Neural cell (in vitro differentiated cells): ENCODE data around the gene NLRP14. TPM values are rescaled to one million over a fixed set of nuclear protein-coding genes. Genes with fewer than 3 reads are reported as not detected.

ENCODE experiments used
- H2AFZ ChIP-seq: fragments of 200-600, 300-800 bp; sonication (generic), shearing (Covaris generic); 2 replicates; pipeline ENCODE4 v1.6.0; 2014; ENCODE audit warnings: low read depth, mild to moderate bottlenecking, antibody characterized with exemption, low read length, moderate library complexity
- H3F3A ChIP-seq: fragments of 200-600 bp; shearing (Covaris generic); 2 replicates; pipeline ENCODE4 v1.6.1; 2016; ENCODE audit warnings: mild to moderate bottlenecking, moderate library complexity, mixed read lengths, antibody characterized with exemption, low read length; ENCODE audit not compliant: insufficient read depth, poor library complexity, severe bottlenecking
- H3K27ac ChIP-seq: fragments of 200-600, 300-800 bp; sonication (generic), shearing (Covaris generic); 2 replicates; pipeline ENCODE4 v1.5.1; 2014; ENCODE audit warnings: mild to moderate bottlenecking, low read length, moderate library complexity
- H3K27me3 ChIP-seq: fragments of 300-800, 200-600 bp; sonication (generic), shearing (Covaris generic); 2 replicates; pipeline ENCODE4 v1.6.0; 2014; ENCODE audit warnings: mild to moderate bottlenecking, low read depth, low read length, moderate library complexity; ENCODE audit not compliant: insufficient read depth
- H3K36me3 ChIP-seq: fragments of 300-800, 200-600 bp; sonication (generic), shearing (Covaris generic); 2 replicates; pipeline ENCODE4 v1.5.1; 2014; ENCODE audit warnings: mild to moderate bottlenecking, antibody characterized with exemption, low read length, moderate library complexity; ENCODE audit not compliant: insufficient read depth
- H3K4me2 ChIP-seq: fragments of 300-800, 200-600 bp; sonication (generic), shearing (Covaris generic); 2 replicates; pipeline ENCODE4 v1.6.0; 2014; ENCODE audit warnings: mild to moderate bottlenecking, low read length
- H3K4me3 ChIP-seq: fragments of 300-800, 200-600 bp; sonication (generic), shearing (Covaris generic); 2 replicates; pipeline ENCODE4 v1.5.1; 2014; ENCODE audit warnings: mild to moderate bottlenecking, low read length, moderate library complexity
- H3K79me2 ChIP-seq: fragments of 200-600 bp; shearing (Covaris generic); replicated peaks from 2 replicates; pipeline ENCODE4 v1.6.0; 2014; ENCODE audit warnings: mild to moderate bottlenecking, low read length, moderate library complexity; ENCODE audit not compliant: insufficient read depth
- H3K9ac ChIP-seq: fragments of 300-800, 200-600 bp; sonication (generic), shearing (Covaris generic); 2 replicates; pipeline ENCODE4 v1.6.1; 2016; ENCODE audit warnings: mild to moderate bottlenecking, low read length, mixed read lengths
- H3K9me2 ChIP-seq: fragments of 200-600 bp; shearing (Covaris generic); 2 replicates; pipeline ENCODE4 v1.6.1; 2016; ENCODE audit warnings: mild to moderate bottlenecking, low read length, mixed read lengths; ENCODE audit not compliant: insufficient read depth
- H3K9me3 ChIP-seq: fragments of 200-600, 300-800 bp; sonication (generic), shearing (Covaris generic); 2 replicates; pipeline ENCODE4 v1.6.1; 2016; ENCODE audit warnings: mild to moderate bottlenecking, mixed run types, low read length, moderate library complexity, mixed read lengths
- H4K20me1 ChIP-seq: fragments of 200-600 bp; shearing (Covaris generic); 2 replicates; pipeline ENCODE4 v1.6.1; 2016; ENCODE audit warnings: mild to moderate bottlenecking, mixed run types; ENCODE audit not compliant: insufficient read depth
- EP300 ChIP-seq: fragments of 450-650 bp; conservative IDR thresholded peaks from 2 replicates; pipeline ENCODE4 v1.6.1; 2014; ENCODE audit warnings: antibody characterized with exemption, mild to moderate bottlenecking, moderate library complexity; ENCODE audit not compliant: poor library complexity, severe bottlenecking
- EZH2 ChIP-seq: fragments of 200-600, 300-800 bp; shearing (Covaris generic), sonication (generic); IDR thresholded peaks from 2 replicates; pipeline ENCODE4 v1.6.1; 2014; ENCODE audit warnings: antibody characterized with exemption, low read length, borderline replicate concordance, mild to moderate bottlenecking; ENCODE audit not compliant: insufficient read depth, poor library complexity, severe bottlenecking
- MXI1 ChIP-seq: fragments of 450-650 bp; conservative IDR thresholded peaks from 2 replicates; pipeline ENCODE4 v1.6.1; 2014; ENCODE audit warnings: antibody characterized with exemption, mild to moderate bottlenecking; ENCODE audit not compliant: poor library complexity, severe bottlenecking
- POLR2AphosphoS5 ChIP-seq: IDR thresholded peaks from 2 replicates; pipeline ENCODE4 v1.6.1; 2012
- RAD21 ChIP-seq: fragments of 450-650 bp; conservative IDR thresholded peaks from 2 replicates; pipeline ENCODE4 v1.6.1; 2014; ENCODE audit warnings: antibody characterized with exemption, mild to moderate bottlenecking, moderate library complexity
- SMC3 ChIP-seq: fragments of 450-650 bp; conservative IDR thresholded peaks from 2 replicates; pipeline ENCODE4 v1.6.1; 2014; ENCODE audit warnings: antibody characterized with exemption, mild to moderate bottlenecking, moderate library complexity; ENCODE audit not compliant: poor library complexity
- TAF1 ChIP-seq: IDR thresholded peaks from 2 replicates; pipeline ENCODE4 v1.6.1; 2012; ENCODE audit warnings: low read depth
- polyA plus RNA-seq: library from polyadenylated mRNA; depleted of rRNA; stranded (reverse); fragments of >200 nt; gene quantifications from 2 replicates; pipeline ENCODE4 v1.2.3, GENCODE V29; 2014
- TF ChIP-seq, protein P1 (sequence below): fragments of 450-650 bp; IDR thresholded peaks from 2 replicates; pipeline ENCODE4 v1.5.1; 2014; ENCODE audit warnings: antibody characterized with exemption, mild to moderate bottlenecking, moderate library complexity; ENCODE audit not compliant: poor library complexity, severe bottlenecking
- TF ChIP-seq, protein P2 (sequence below): IDR thresholded peaks from 2 replicates; pipeline ENCODE4 v1.6.1; 2012; ENCODE audit warnings: borderline replicate concordance

Gene NLRP14
- polyA plus RNA-seq, 1 donor from 2014 or later = 0.48 TPM

DNA sequence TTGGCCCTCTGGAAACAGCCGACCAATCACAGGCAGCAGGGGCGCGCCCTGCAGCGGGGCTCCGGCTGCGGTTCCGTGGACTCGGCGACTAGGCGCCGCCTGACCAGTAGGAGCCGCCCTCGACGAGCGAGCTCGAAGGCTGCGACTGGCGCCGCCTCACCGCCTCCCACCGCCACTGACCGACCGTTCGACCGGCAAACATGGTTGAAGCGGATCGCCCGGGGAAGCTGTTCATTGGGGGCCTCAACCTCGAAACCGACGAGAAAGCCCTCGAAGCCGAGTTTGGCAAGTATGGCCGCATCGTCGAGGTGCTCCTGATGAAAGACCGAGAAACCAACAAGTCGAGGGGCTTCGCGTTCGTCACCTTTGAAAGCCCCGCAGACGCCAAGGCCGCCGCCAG lies 68.6 kb downstream of the NLRP14 start, which contains the start of gene RBMXL2:
RBMXL2 (plus strand) TSS at position 78 of the 400 bp plus-strand sequence; CDS start at position 201, 123 bp downstream.
- Histone ChIP-seq H3K27ac (no peak within 1 kb of the TSS), H3K9ac (no peak within 1 kb of the TSS), H4K20me1 (no peaks in the 10 kb centered on the region), H3K79me2 (no peaks in the 10 kb centered on the region), H3K36me3 (no peaks in the 10 kb centered on the region), H3K4me3 (no peak within 1 kb of the TSS), H2AFZ (no peak within 1 kb of the TSS), H3K9me3 (no peaks in the 10 kb centered on the region), H3K27me3 (no peaks in the 10 kb centered on the region), H3K9me2 (no peaks in the 10 kb centered on the region), H3K4me2 (no peak within 1 kb of the TSS), H3F3A (no peaks in the 10 kb centered on the region)
- TF ChIP-seq SMC3 (no peak), POLR2AphosphoS5 (no peak), MXI1 (no peak)
- TF ChIP-seq, protein P1, sequence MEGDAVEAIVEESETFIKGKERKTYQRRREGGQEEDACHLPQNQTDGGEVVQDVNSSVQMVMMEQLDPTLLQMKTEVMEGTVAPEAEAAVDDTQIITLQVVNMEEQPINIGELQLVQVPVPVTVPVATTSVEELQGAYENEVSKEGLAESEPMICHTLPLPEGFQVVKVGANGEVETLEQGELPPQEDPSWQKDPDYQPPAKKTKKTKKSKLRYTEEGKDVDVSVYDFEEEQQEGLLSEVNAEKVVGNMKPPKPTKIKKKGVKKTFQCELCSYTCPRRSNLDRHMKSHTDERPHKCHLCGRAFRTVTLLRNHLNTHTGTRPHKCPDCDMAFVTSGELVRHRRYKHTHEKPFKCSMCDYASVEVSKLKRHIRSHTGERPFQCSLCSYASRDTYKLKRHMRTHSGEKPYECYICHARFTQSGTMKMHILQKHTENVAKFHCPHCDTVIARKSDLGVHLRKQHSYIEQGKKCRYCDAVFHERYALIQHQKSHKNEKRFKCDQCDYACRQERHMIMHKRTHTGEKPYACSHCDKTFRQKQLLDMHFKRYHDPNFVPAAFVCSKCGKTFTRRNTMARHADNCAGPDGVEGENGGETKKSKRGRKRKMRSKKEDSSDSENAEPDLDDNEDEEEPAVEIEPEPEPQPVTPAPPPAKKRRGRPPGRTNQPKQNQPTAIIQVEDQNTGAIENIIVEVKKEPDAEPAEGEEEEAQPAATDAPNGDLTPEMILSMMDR = no peak
- TF ChIP-seq, protein P2, sequence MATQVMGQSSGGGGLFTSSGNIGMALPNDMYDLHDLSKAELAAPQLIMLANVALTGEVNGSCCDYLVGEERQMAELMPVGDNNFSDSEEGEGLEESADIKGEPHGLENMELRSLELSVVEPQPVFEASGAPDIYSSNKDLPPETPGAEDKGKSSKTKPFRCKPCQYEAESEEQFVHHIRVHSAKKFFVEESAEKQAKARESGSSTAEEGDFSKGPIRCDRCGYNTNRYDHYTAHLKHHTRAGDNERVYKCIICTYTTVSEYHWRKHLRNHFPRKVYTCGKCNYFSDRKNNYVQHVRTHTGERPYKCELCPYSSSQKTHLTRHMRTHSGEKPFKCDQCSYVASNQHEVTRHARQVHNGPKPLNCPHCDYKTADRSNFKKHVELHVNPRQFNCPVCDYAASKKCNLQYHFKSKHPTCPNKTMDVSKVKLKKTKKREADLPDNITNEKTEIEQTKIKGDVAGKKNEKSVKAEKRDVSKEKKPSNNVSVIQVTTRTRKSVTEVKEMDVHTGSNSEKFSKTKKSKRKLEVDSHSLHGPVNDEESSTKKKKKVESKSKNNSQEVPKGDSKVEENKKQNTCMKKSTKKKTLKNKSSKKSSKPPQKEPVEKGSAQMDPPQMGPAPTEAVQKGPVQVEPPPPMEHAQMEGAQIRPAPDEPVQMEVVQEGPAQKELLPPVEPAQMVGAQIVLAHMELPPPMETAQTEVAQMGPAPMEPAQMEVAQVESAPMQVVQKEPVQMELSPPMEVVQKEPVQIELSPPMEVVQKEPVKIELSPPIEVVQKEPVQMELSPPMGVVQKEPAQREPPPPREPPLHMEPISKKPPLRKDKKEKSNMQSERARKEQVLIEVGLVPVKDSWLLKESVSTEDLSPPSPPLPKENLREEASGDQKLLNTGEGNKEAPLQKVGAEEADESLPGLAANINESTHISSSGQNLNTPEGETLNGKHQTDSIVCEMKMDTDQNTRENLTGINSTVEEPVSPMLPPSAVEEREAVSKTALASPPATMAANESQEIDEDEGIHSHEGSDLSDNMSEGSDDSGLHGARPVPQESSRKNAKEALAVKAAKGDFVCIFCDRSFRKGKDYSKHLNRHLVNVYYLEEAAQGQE = no peak

DNA sequence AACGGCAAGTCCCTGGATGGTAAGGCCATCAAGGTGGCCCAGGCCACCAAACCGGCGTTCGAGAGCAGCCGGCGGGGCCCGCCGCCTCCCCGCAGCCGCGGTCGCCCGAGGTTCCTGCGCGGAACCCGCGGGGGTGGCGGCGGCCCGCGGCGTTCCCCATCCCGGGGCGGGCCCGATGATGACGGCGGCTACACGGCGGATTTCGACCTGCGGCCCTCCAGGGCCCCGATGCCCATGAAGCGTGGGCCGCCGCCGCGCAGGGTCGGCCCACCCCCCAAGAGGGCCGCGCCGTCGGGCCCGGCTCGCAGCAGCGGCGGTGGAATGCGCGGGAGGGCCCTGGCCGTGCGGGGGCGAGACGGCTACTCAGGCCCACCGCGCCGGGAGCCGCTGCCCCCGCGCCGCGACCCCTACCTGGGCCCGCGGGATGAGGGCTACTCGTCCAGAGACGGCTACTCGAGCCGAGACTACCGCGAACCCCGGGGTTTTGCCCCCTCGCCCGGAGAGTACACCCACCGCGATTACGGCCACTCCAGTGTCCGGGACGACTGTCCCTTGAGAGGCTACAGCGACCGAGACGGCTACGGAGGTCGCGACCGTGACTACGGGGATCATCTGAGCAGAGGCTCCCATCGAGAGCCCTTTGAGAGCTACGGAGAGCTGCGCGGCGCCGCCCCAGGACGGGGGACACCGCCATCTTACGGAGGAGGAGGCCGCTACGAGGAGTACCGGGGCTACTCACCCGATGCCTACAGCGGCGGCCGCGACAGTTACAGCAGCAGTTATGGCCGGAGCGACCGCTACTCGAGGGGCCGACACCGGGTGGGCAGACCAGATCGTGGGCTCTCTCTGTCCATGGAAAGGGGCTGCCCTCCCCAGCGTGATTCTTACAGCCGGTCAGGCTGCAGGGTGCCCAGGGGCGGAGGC lies 69.3 kb downstream of the NLRP14 start:
- no peak overlapping the region for H3K4me3 ChIP-seq
- no peak overlapping the region for H3K27ac ChIP-seq
- no peaks in the 10 kb centered on the region for H3K9me2 ChIP-seq
- no peaks in the 10 kb centered on the region for H3K36me3 ChIP-seq
- no peaks in the 10 kb centered on the region for H3K79me2 ChIP-seq
- H3K27me3 ChIP-seq = no peaks in the 10 kb centered on the region
- no peaks in the 10 kb centered on the region for H3K9me3 ChIP-seq
- no peaks in the 10 kb centered on the region for H3F3A ChIP-seq
- no peak overlapping the region for H2AFZ ChIP-seq
- no peak overlapping the region for H3K9ac ChIP-seq
- no peaks in the 10 kb centered on the region for H4K20me1 ChIP-seq
- H3K4me2 ChIP-seq = no peak overlapping the region
- TF ChIP-seq POLR2AphosphoS5 (no peak), RAD21 (no peak), TAF1 (no peak), EP300 (no peak), EZH2 (no peak), MXI1 (no peak), SMC3 (no peak)
- TF ChIP-seq, protein P2 = no peak
- TF ChIP-seq, protein P1 = no peak
